Measurements from ENCODE around the gene SPTA1.

SPTA1 gene

DNA sequence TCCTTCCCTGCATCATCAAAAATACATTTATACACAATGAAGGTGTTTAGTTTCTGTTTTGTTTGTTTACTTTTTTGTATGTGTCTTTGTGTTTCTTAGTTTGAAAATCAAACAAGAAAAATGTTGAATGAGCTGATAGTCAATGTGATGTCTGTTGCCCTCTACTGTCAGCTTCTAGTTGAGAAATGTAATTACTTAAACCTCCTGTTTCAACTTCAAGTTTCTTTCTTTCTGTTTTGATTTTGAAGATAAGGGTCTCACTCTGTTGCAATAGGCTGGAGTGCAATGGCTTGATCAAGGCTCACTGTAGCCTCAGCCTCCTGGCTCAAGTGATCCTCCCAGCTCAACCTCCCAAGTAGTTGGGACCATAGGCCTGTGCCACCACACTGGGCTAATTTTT is 37.5 kb downstream of the SPTA1 start:
- no peak overlapping the region for H3K9ac ChIP-seq (ENCODE audit: low read length in 2 of 2)
- no peaks in the 10 kb centered on the region for H3K9me3 ChIP-seq (ENCODE audit: control insufficient read depth in 2 of 2, low read length in 2 of 2)
- no peaks in the 10 kb centered on the region for H3K27me3 ChIP-seq (ENCODE audit: control insufficient read depth in 1 of 2, insufficient read depth in 2 of 2, low read length in 2 of 2)
- H3K36me3 ChIP-seq (ENCODE audit: control insufficient read depth in 2 of 2, insufficient read depth in 2 of 2, low read length in 2 of 2): no peaks in the 10 kb centered on the region
- no peak overlapping the region for H3K27ac ChIP-seq (ENCODE audit: low read length)
- no peaks in the 10 kb centered on the region for H3K4me1 ChIP-seq (ENCODE audit: control insufficient read depth, insufficient read depth, low read length)
- H3K4me3 ChIP-seq (ENCODE audit: low read length in 2 of 2): no peak overlapping the region

DNA sequence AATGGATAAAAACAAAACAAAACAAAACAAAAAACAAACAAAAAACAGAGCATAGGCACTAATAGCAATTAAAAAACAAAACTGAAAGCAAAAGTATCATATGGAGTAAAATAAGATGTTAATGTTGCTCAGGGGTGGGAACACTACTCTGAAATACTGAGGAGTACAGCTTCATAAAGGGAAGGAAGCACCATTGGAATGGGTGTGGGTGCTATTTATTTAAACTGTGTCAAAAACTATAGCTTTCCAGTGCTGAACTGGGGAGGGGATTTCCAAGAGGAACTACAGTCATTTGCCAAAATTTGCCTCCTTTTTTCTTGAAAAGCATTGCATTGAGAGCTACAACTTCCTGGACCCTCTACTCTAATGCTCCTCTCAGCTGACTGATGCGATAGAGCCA is 40.0 kb downstream of the SPTA1 start:
- Histone ChIP-seq H3K4me1 (ENCODE audit: control insufficient read depth, insufficient read depth, low read length) (no peaks in the 10 kb centered on the region), H3K9me3 (ENCODE audit: control insufficient read depth in 2 of 2, low read length in 2 of 2) (no peaks in the 10 kb centered on the region), H3K9ac (ENCODE audit: low read length in 2 of 2) (no peak overlapping the region), H3K27me3 (ENCODE audit: control insufficient read depth in 1 of 2, insufficient read depth in 2 of 2, low read length in 2 of 2) (no peaks in the 10 kb centered on the region), H3K36me3 (ENCODE audit: control insufficient read depth in 2 of 2, insufficient read depth in 2 of 2, low read length in 2 of 2) (no peaks in the 10 kb centered on the region), H3K4me3 (ENCODE audit: low read length in 2 of 2) (no peak overlapping the region), H3K27ac (ENCODE audit: low read length) (no peak overlapping the region)

- Histone ChIP-seq H3K9ac (ENCODE audit: low read length in 2 of 2) (no peak overlapping the region), H3K27me3 (ENCODE audit: control insufficient read depth in 1 of 2, insufficient read depth in 2 of 2, low read length in 2 of 2) (no peaks in the 10 kb centered on the region), H3K27ac (ENCODE audit: low read length) (no peak overlapping the region), H3K4me3 (ENCODE audit: low read length in 2 of 2) (no peak overlapping the region), H3K4me1 (ENCODE audit: control insufficient read depth, insufficient read depth, low read length) (no peaks in the 10 kb centered on the region), H3K36me3 (ENCODE audit: control insufficient read depth in 2 of 2, insufficient read depth in 2 of 2, low read length in 2 of 2) (no peaks in the 10 kb centered on the region), H3K9me3 (ENCODE audit: control insufficient read depth in 2 of 2, low read length in 2 of 2) (no peaks in the 10 kb centered on the region)
Observed at GRCh38 chr1:158644449-158644848, 42.1 kb downstream of the SPTA1 start.

DNA sequence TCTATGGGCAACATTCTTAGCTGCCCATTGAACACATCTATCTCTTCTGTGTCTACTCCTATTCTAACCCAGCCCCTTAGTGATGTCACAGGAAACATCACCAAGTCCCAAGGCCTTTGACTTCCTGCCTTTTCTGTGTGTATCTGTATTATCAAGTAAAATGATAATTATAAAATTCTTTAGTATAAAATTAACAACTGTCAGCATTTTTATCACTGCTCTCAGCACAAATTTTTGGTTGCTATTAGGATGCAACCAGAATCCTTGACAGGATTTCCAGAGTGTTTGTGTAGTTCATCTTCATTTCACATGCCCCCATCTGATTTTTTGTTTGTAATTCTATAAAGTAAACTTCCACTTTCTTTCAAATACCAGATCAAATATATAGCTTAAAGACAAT is 47.6 kb downstream of the SPTA1 start:
- no peaks in the 10 kb centered on the region for H3K4me1 ChIP-seq (ENCODE audit: control insufficient read depth, insufficient read depth, low read length)
- H3K36me3 ChIP-seq (ENCODE audit: control insufficient read depth in 2 of 2, insufficient read depth in 2 of 2, low read length in 2 of 2): no peaks in the 10 kb centered on the region
- no peaks in the 10 kb centered on the region for H3K27me3 ChIP-seq (ENCODE audit: control insufficient read depth in 1 of 2, insufficient read depth in 2 of 2, low read length in 2 of 2)
- no peak overlapping the region for H3K9ac ChIP-seq (ENCODE audit: low read length in 2 of 2)
- H3K4me3 ChIP-seq (ENCODE audit: low read length in 2 of 2): no peak overlapping the region
- H3K9me3 ChIP-seq (ENCODE audit: control insufficient read depth in 2 of 2, low read length in 2 of 2): no peaks in the 10 kb centered on the region
- no peak overlapping the region for H3K27ac ChIP-seq (ENCODE audit: low read length)

DNA sequence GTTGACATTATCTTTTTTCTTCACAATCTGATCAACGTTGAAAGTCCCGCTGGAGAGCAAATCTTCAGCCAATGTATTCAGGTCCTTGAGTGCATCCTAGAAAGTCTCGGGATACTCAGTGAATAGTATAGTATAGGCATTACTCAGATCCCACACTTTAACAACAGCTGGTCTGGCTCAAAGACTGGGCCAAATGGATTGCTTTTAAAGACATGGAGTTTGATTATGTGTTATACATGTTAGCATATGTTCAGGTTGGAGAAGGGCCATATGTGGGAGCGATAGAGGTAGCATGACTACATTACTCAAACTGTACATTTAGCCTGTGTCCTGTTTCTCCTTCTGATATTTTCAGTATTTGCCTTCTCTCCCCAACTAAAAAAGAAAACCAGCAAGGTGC is 48.4 kb downstream of the SPTA1 start:
- H3K9me3 ChIP-seq (ENCODE audit: control insufficient read depth in 2 of 2, low read length in 2 of 2): no peaks in the 10 kb centered on the region
- no peaks in the 10 kb centered on the region for H3K4me1 ChIP-seq (ENCODE audit: control insufficient read depth, insufficient read depth, low read length)
- no peaks in the 10 kb centered on the region for H3K27me3 ChIP-seq (ENCODE audit: control insufficient read depth in 1 of 2, insufficient read depth in 2 of 2, low read length in 2 of 2)
- H3K9ac ChIP-seq (ENCODE audit: low read length in 2 of 2): no peak overlapping the region
- H3K4me3 ChIP-seq (ENCODE audit: low read length in 2 of 2): no peak overlapping the region
- no peak overlapping the region for H3K27ac ChIP-seq (ENCODE audit: low read length)
- H3K36me3 ChIP-seq (ENCODE audit: control insufficient read depth in 2 of 2, insufficient read depth in 2 of 2, low read length in 2 of 2): no peaks in the 10 kb centered on the region

GRCh38 chr1:158613764-158614163 is 72.8 kb downstream of the SPTA1 start:
- Histone ChIP-seq H3K27me3 (ENCODE audit: control insufficient read depth in 1 of 2, insufficient read depth in 2 of 2, low read length in 2 of 2) (no peaks in the 10 kb centered on the region), H3K36me3 (ENCODE audit: control insufficient read depth in 2 of 2, insufficient read depth in 2 of 2, low read length in 2 of 2) (no peaks in the 10 kb centered on the region), H3K4me1 (ENCODE audit: control insufficient read depth, insufficient read depth, low read length) (no peaks in the 10 kb centered on the region), H3K27ac (ENCODE audit: low read length) (no peak overlapping the region), H3K4me3 (ENCODE audit: low read length in 2 of 2) (no peak overlapping the region), H3K9me3 (ENCODE audit: control insufficient read depth in 2 of 2, low read length in 2 of 2) (no peaks in the 10 kb centered on the region), H3K9ac (ENCODE audit: low read length in 2 of 2) (no peak overlapping the region)

GRCh38 chr1:158611916-158612315 is 74.6 kb downstream of the SPTA1 start:
- Histone ChIP-seq H3K9ac (ENCODE audit: low read length in 2 of 2) (no peak overlapping the region), H3K27me3 (ENCODE audit: control insufficient read depth in 1 of 2, insufficient read depth in 2 of 2, low read length in 2 of 2) (no peaks in the 10 kb centered on the region), H3K4me1 (ENCODE audit: control insufficient read depth, insufficient read depth, low read length) (no peaks in the 10 kb centered on the region), H3K9me3 (ENCODE audit: control insufficient read depth in 2 of 2, low read length in 2 of 2) (no peaks in the 10 kb centered on the region), H3K36me3 (ENCODE audit: control insufficient read depth in 2 of 2, insufficient read depth in 2 of 2, low read length in 2 of 2) (no peaks in the 10 kb centered on the region), H3K4me3 (ENCODE audit: low read length in 2 of 2) (no peak overlapping the region), H3K27ac (ENCODE audit: low read length) (no peak overlapping the region)

- Histone ChIP-seq H3K9ac (ENCODE audit: low read length in 2 of 2) (no peak overlapping the region), H3K36me3 (ENCODE audit: control insufficient read depth in 2 of 2, insufficient read depth in 2 of 2, low read length in 2 of 2) (no peaks in the 10 kb centered on the region), H3K27ac (ENCODE audit: low read length) (no peak overlapping the region), H3K4me3 (ENCODE audit: low read length in 2 of 2) (no peak overlapping the region), H3K27me3 (ENCODE audit: control insufficient read depth in 1 of 2, insufficient read depth in 2 of 2, low read length in 2 of 2) (no peaks in the 10 kb centered on the region), H3K4me1 (ENCODE audit: control insufficient read depth, insufficient read depth, low read length) (no peaks in the 10 kb centered on the region), H3K9me3 (ENCODE audit: control insufficient read depth in 2 of 2, low read length in 2 of 2) (no peaks in the 10 kb centered on the region)
Observed at GRCh38 chr1:158607296-158607695, 79.2 kb downstream of the SPTA1 start.

DNA sequence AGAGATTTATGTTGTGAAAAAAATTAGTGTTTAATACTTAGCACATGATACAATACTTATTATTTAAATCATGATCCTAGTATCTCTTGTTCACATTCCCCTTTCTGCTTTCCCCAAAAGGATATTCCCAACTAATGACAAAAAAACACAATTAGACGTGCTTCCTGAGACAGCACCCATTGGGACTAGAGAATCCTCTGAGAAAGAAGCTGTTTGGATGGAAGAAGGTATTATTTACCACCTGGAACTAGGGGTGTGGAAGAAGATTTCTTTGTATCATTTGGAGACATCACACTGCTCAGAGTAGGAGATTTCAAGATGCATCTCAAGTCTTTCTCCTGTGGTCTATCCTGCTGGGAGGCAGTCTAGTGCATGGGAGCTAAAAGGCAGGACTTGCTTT is 81.5 kb downstream of the SPTA1 start, which contains the start of gene OR10Z1:
OR10Z1 (plus strand) TSS at position 301 of the 400 bp plus-strand sequence. CDS start 1,171 bp downstream, outside the sequence.
- H3K9ac ChIP-seq (ENCODE audit: low read length in 2 of 2): no peak within 1 kb of the TSS
- no peaks in the 10 kb centered on the region for H3K9me3 ChIP-seq (ENCODE audit: control insufficient read depth in 2 of 2, low read length in 2 of 2)
- H3K4me1 ChIP-seq (ENCODE audit: control insufficient read depth, insufficient read depth, low read length): no peaks in the 10 kb centered on the region
- no peaks in the 10 kb centered on the region for H3K27me3 ChIP-seq (ENCODE audit: control insufficient read depth in 1 of 2, insufficient read depth in 2 of 2, low read length in 2 of 2)
- no peak within 1 kb of the TSS for H3K4me3 ChIP-seq (ENCODE audit: low read length in 2 of 2)
- no peaks in the 10 kb centered on the region for H3K36me3 ChIP-seq (ENCODE audit: control insufficient read depth in 2 of 2, insufficient read depth in 2 of 2, low read length in 2 of 2)
- H3K27ac ChIP-seq (ENCODE audit: low read length): no peak within 1 kb of the TSS

DNA sequence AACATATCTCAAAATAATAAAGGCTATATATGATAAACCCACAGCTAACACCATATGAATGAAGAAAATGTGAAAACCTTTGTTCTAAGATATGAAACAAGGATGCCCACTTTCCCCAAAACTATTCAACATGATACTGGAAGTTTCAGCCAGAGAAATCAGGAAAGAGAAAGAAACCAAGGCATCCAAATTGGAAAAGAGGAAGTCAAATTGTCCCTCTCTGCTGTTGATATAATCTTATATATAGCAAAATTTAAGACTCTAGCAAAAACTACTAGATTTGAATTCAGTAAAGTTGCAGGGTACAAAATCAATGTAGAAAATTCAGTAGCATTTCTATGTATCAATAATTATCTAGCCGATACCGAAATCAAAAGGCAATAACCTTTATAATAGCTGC is 85.8 kb downstream of the SPTA1 start:
- no peaks in the 10 kb centered on the region for H3K4me1 ChIP-seq (ENCODE audit: control insufficient read depth, insufficient read depth, low read length)
- H3K4me3 ChIP-seq (ENCODE audit: low read length in 2 of 2): no peak overlapping the region
- peaks cover 6 to 7% of the 10 kb centered on the region in 2 donors for H3K9me3 ChIP-seq (ENCODE audit: control insufficient read depth in 2 of 2, low read length in 2 of 2)
- H3K9ac ChIP-seq (ENCODE audit: low read length in 2 of 2): no peak overlapping the region
- H3K27ac ChIP-seq (ENCODE audit: low read length): no peak overlapping the region
- no peaks in the 10 kb centered on the region for H3K27me3 ChIP-seq (ENCODE audit: control insufficient read depth in 1 of 2, insufficient read depth in 2 of 2, low read length in 2 of 2)
- H3K36me3 ChIP-seq (ENCODE audit: control insufficient read depth in 2 of 2, insufficient read depth in 2 of 2, low read length in 2 of 2): no peaks in the 10 kb centered on the region

DNA sequence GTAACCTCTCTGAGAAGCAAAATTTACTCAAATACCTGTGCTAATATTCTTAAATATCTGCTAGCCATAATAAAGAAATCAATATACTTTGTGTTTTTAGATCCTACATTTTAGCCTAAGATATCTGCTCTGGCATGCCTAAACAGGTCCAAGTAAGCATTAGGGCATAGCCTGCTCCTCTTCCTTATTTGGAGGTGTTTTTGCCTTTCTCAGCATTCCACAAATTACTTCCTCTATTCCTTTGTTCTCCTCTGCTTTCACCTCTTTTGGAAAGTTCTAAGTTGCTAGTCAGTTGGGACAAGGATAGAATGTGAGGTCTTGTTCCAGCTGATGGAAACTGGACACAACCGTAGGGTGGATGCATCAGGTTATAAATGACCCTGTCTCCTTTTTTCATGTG is 99.6 kb downstream of the SPTA1 start:
- no peaks in the 10 kb centered on the region for H3K9me3 ChIP-seq (ENCODE audit: control insufficient read depth in 2 of 2, low read length in 2 of 2)
- no peaks in the 10 kb centered on the region for H3K4me1 ChIP-seq (ENCODE audit: control insufficient read depth, insufficient read depth, low read length)
- no peak overlapping the region for H3K27ac ChIP-seq (ENCODE audit: low read length)
- no peak overlapping the region for H3K9ac ChIP-seq (ENCODE audit: low read length in 2 of 2)
- no peaks in the 10 kb centered on the region for H3K27me3 ChIP-seq (ENCODE audit: control insufficient read depth in 1 of 2, insufficient read depth in 2 of 2, low read length in 2 of 2)
- H3K4me3 ChIP-seq (ENCODE audit: low read length in 2 of 2): no peak overlapping the region
- H3K36me3 ChIP-seq (ENCODE audit: control insufficient read depth in 2 of 2, insufficient read depth in 2 of 2, low read length in 2 of 2): no peaks in the 10 kb centered on the region

Data from stomach smooth muscle (tissue), 2 donors.